Adrenal gland (tissue), 12 donors: ENCODE measurements around the gene CCDC69. TPM values are rescaled to one million over a fixed set of nuclear protein-coding genes. Genes with fewer than 3 reads are reported as not detected.
A peak's percentile ranks its signal among the peaks of the same experiment; 100 is the strongest.

ENCODE experiments used
- DNase-seq, 7 donors: peaks; one replicate each; pipeline ENCODE4 v3.0.0-alpha.2; 2019 to 2020
- H3K27ac ChIP-seq, 5 donors: fragments of 200-600 bp; sonication (generic) in 4 of 5; 1 replicate in 3 of 5; 2 replicates in 2 of 5; pipeline versions ENCODE4 v1.5.1 to v1.8.0; 2016 to 2020; ENCODE audit warnings: mild to moderate bottlenecking in 1 of 5
- H3K27me3 ChIP-seq: fragments of 200-600 bp; 2 replicates; pipeline ENCODE4 v1.8.0; 2021
- H3K36me3 ChIP-seq, 2 donors: fragments of 200-600 bp; replicated peaks in 1 of 2; 1 replicate in 1 of 2; 2 replicates in 1 of 2; pipeline versions ENCODE4 v1.5.1 to v1.8.0; 2018 to 2022
- H3K4me1 ChIP-seq, 2 donors: fragments of 200-600 bp; replicated peaks in 1 of 2; 1 replicate in 1 of 2; 2 replicates in 1 of 2; pipeline versions ENCODE4 v1.5.1 to v1.8.0; 2018 to 2021
- H3K4me3 ChIP-seq, 4 donors: fragments of 200-600 bp; sonication (generic) in 3 of 4; one replicate each; pipeline ENCODE4 v1.5.1; 2016 to 2018
- H3K9me3 ChIP-seq, 3 donors: fragments of 200-600 bp; sonication (generic) in 1 of 3; replicated peaks in 1 of 3; 1 replicate in 2 of 3; 2 replicates in 1 of 3; pipeline versions ENCODE4 v1.5.1 to v1.8.0; 2016 to 2021
- POLR2A ChIP-seq, 2 donors: fragments of 450-650 bp; IDR thresholded peaks; one replicate each; pipeline ENCODE4 v1.6.1; 2017; ENCODE audit warnings: antibody characterized with exemption in 2 of 2, mild to moderate bottlenecking in 2 of 2, moderate library complexity in 1 of 2
- WGBS, 4 donors: extraction: QIAGEN DNeasy Blood & Tissue Kit in 2 of 4; methylation state at CpG; one replicate each; pipeline versions ENCODE4 v1.1.5 to v1.1.7; 2013 to 2017; 5-methylcytosine and 5-hydroxymethylcytosine counted together
- intact Hi-C, 2 donors: fragments of 100-400 bp; cut with DNase I; formaldehyde crosslinking; loops; one replicate each; pipeline versions ENCODE4 v1.14.1 to v1.15.0; 2022 to 2023
- polyA plus RNA-seq, 3 donors: library from polyadenylated mRNA; stranded (reverse); fragments of 200-250 nt in 2 of 3; fragments of 350-450 nt in 1 of 3; fragmentation: Illumina TruSeq in 1 of 3; extraction: RNeasy Lipid Tissue Mini Kit (QIAGEN cat#74804) in 1 of 3; gene quantifications; one replicate each; pipeline ENCODE4 v1.2.3, GENCODE V29; 2013 to 2014
- total RNA-seq, 9 donors: library from RNA; depleted of rRNA in 4 of 9; stranded (reverse); fragments of >200 nt in 4 of 9; fragments of 120-200 nt in 1 of 9; fragmentation: NEBNext Ultra II Directional in 1 of 9; extraction: Animal tissue kit (Norgen Biotek cat#: 25700) in 1 of 9; gene quantifications; one replicate each; pipeline versions ENCODE4 v1.1.0 to v1.2.4, GENCODE V29; 2013 to 2023
- TF ChIP-seq, protein P1 (sequence below), 6 experiments: fragments of 450-650 bp in 4 of 6; fragments of 200-600 bp in 2 of 6; sonication (generic) in 1 of 6; IDR thresholded peaks; 1 replicate in 5 of 6; 2 replicates in 1 of 6; pipeline versions ENCODE4 v1.5.1 to v1.8.0; 2016 to 2021; ENCODE audit warnings: antibody characterized with exemption in 6 of 6, mild to moderate bottlenecking in 2 of 6, moderate library complexity in 1 of 6
- donor health status: healthy with polysubstance abuse.
- donor health status: Bipolar disorder and iron deficiency.
- donor health status: DM: yes; HTN: yes; CAD: no.
- donor health status: DM: no; HTN: no; CAD: no.
- donor health status: DM: no; HTN: no; CAD: no.
- donor health status: DM: yes; HTN: yes; CAD: no.

CCDC69 gene
- total and polyA plus RNA-seq, 12 donors: 76.1 to 241 (median 174) TPM

DNA sequence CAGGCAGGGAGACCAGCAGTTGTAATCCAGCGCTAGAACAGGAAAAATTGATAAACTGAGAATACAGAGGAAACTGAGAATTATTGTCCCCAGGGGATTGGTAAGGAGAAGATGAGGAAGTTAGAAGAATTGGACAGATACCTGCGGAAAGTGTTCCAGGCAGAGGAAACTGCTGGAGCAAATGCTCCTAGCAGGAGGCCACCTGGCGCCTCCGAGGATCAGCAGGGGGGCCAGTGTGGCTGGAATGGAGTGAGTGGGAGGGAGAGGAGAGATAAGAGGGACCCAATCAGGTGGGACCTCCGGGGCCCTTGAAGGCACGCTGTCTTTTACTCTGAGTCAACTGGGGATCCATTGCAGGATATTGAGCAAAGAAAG, 65.6 kb downstream of the CCDC69 start:
- no peaks in the 10 kb centered on the region for H3K9me3 ChIP-seq
- H3K27ac ChIP-seq: peak overlapping the region in 4 of 5 donors; percentile 53 to 96 (median 78)
- peaks cover 32 to 53% of the 10 kb centered on the region in 2 donors for H3K4me1 ChIP-seq
- TF ChIP-seq POLR2A (IDR thresholded peaks at IDR 0.05): no peak
- TF ChIP-seq, protein P1, sequence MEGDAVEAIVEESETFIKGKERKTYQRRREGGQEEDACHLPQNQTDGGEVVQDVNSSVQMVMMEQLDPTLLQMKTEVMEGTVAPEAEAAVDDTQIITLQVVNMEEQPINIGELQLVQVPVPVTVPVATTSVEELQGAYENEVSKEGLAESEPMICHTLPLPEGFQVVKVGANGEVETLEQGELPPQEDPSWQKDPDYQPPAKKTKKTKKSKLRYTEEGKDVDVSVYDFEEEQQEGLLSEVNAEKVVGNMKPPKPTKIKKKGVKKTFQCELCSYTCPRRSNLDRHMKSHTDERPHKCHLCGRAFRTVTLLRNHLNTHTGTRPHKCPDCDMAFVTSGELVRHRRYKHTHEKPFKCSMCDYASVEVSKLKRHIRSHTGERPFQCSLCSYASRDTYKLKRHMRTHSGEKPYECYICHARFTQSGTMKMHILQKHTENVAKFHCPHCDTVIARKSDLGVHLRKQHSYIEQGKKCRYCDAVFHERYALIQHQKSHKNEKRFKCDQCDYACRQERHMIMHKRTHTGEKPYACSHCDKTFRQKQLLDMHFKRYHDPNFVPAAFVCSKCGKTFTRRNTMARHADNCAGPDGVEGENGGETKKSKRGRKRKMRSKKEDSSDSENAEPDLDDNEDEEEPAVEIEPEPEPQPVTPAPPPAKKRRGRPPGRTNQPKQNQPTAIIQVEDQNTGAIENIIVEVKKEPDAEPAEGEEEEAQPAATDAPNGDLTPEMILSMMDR (IDR thresholded peaks at IDR 0.05): no peak
- H3K27me3 ChIP-seq: no peaks in the 10 kb centered on the region
- peak in 6 of 7 donors; percentile 33 to 62 (median 40) for DNase-seq
- 4 to 7% (median 5%) methylated on average over 6 of the region's 6 CpGs for WGBS, 4 donors
- intact Hi-C loops: no loop called here
- H3K4me3 ChIP-seq: peak overlapping the region in 2 of 4 donors; percentile 51 to 94
- no peaks in the 10 kb centered on the region for H3K36me3 ChIP-seq

- peak within 1 kb of the TSS; percentile 42 to 96 (median 68) for H3K27ac ChIP-seq
- H3K4me3 ChIP-seq: peak within 1 kb of the TSS; percentile 33 to 94 (median 60)
- H3K36me3 ChIP-seq: no peaks in the 10 kb centered on the region
- peaks cover 37 to 54% of the 10 kb centered on the region in 2 donors for H3K4me1 ChIP-seq
- peak; percentile 50 to 65 for TF ChIP-seq POLR2A (IDR thresholded peaks at IDR 0.05)
- TF ChIP-seq, protein P1 (IDR thresholded peaks at IDR 0.05): no peak
- no peaks in the 10 kb centered on the region for H3K27me3 ChIP-seq
- no peaks in the 10 kb centered on the region for H3K9me3 ChIP-seq
- WGBS, 4 donors: 1 to 3% (median 1%) methylated on average over 11 to 60 of the region's 60 CpGs
- DNase-seq: peak; percentile 84 to 93 (median 88)
- intact Hi-C loops: no loop called here
These were observed 66.2 kb downstream of the CCDC69 start, which contains the start of gene ANXA6 for GRCh38 chr5:151157426-151158286. Gene ANXA6, minus strand, starts transcription at chr5:151157779. Its CDS starts 9,878 bp downstream, at chr5:151147901.

GRCh38 chr5:151156507-151157420, 67.1 kb downstream of the CCDC69 start:
- WGBS, 4 donors: 14 to 19% (median 17%) methylated on average over 16 to 20 of the region's 20 CpGs
- Histone ChIP-seq H3K4me1 (peaks cover 37 to 58% of the 10 kb centered on the region in 2 donors), H3K4me3 (peak overlapping the region; percentile 33 to 94 (median 60)), H3K27me3 (no peaks in the 10 kb centered on the region), H3K27ac (peak overlapping the region in 4 of 5 donors; percentile 53 to 96 (median 78)), H3K9me3 (no peaks in the 10 kb centered on the region), H3K36me3 (no peaks in the 10 kb centered on the region)
- TF ChIP-seq, protein P1 (IDR thresholded peaks at IDR 0.05): peak in 1 of 6 experiments; percentile 5
- peak in 1 of 2 donors; percentile 10 for TF ChIP-seq POLR2A (IDR thresholded peaks at IDR 0.05)
- DNase-seq: peak in 5 of 7 donors; percentile 23 to 58 (median 34)
- intact Hi-C loops: no loop called here
